Body of pancreas (tissue), 4 donors: ENCODE measurements around the gene DSP. TPM values are rescaled to one million over a fixed set of nuclear protein-coding genes. Genes with fewer than 3 reads are reported as not detected.

ENCODE experiments used
- ATAC-seq: fragments of 150-250 bp; one replicate; pipeline ENCODE4 v1.9.1; 2016
- DNase-seq, 4 donors: peaks; one replicate each; pipeline ENCODE4 v3.0.0-alpha.2; 2019
- H3K27ac ChIP-seq, 4 donors: fragments of 200-600 bp; sonication (generic); 1 replicate in 3 of 4; 2 replicates in 1 of 4; pipeline versions ENCODE4 v1.5.1 to v1.6.1; 2016 to 2019; ENCODE audit warnings: mild to moderate bottlenecking in 1 of 4, mixed read lengths in 1 of 4, moderate library complexity in 1 of 4
- H3K27me3 ChIP-seq, 2 donors: fragments of 200-600 bp; sonication (generic); one replicate each; pipeline ENCODE4 v1.6.0; 2016; ENCODE audit warnings: mild to moderate bottlenecking in 1 of 2
- H3K36me3 ChIP-seq, 2 donors: fragments of 200-600 bp; sonication (generic); replicated peaks in 1 of 2; 2 replicates each; pipeline ENCODE4 v1.5.1; 2016; ENCODE audit warnings: low read depth in 2 of 2; ENCODE audit not compliant: insufficient read depth in 1 of 2
- H3K4me1 ChIP-seq: fragments of 200-600 bp; sonication (generic); one replicate; pipeline ENCODE4 v1.6.0; 2016
- H3K4me3 ChIP-seq, 2 donors: fragments of 200-600 bp; sonication (generic); 1 replicate in 1 of 2; 2 replicates in 1 of 2; pipeline ENCODE4 v1.5.1; 2016 to 2019
- H3K9me3 ChIP-seq, 3 donors: fragments of 200-600 bp; sonication (generic); 1 replicate in 2 of 3; 2 replicates in 1 of 3; pipeline ENCODE4 v1.5.1; 2016
- CTCF ChIP-seq, 7 experiments: fragments of 450-650 bp in 4 of 7; fragments of 200-600 bp in 3 of 7; sonication (generic) in 3 of 7; IDR thresholded peaks; one replicate each; pipeline ENCODE4 v1.5.1; 2016 to 2019; ENCODE audit warnings: antibody characterized with exemption in 7 of 7
- POLR2A ChIP-seq, 3 donors: fragments of 450-650 bp; IDR thresholded peaks; one replicate each; pipeline ENCODE4 v1.6.1; 2016; ENCODE audit warnings: antibody characterized with exemption in 3 of 3, mild to moderate bottlenecking in 2 of 3
- WGBS, 2 donors: methylation state at CpG; one replicate each; pipeline ENCODE4 v1.1.5; 2017; 5-methylcytosine and 5-hydroxymethylcytosine counted together
- intact Hi-C: fragments of 100-400 bp; cut with DNase I; formaldehyde crosslinking; loops from one replicate; pipeline ENCODE4 v1.15.1; 2023
- total RNA-seq, 2 donors: library from RNA; depleted of rRNA; stranded (reverse); fragments of >200 nt; gene quantifications; one replicate each; pipeline ENCODE4 v1.1.0, GENCODE V29; 2016

Gene DSP
- total RNA-seq, 2 donors from 2014 or later, result 85.0 to 127 TPM

GRCh38 chr6:7532821-7533220 lies 8.7 kb upstream of the DSP start:
- DNase-seq (no peak), ATAC-seq (no peak)
- no peaks in the 10 kb centered on the region for H3K36me3 ChIP-seq
- H3K4me3 ChIP-seq, result no peak overlapping the region
- intact Hi-C loops, result no loop called here
- TF ChIP-seq CTCF (IDR thresholded peaks at IDR 0.05) (no peak), POLR2A (IDR thresholded peaks at IDR 0.05) (no peak)
- no peak overlapping the region for H3K27ac ChIP-seq
- no peaks in the 10 kb centered on the region for H3K27me3 ChIP-seq
- WGBS, 2 donors, result 69 to 71% methylated on average over 8 of the region's 8 CpGs
- no peaks in the 10 kb centered on the region for H3K9me3 ChIP-seq
- peaks cover 8% of the 10 kb centered on the region for H3K4me1 ChIP-seq

- Histone ChIP-seq H3K4me3 (no peak overlapping the region), H3K27ac (no peak overlapping the region), H3K4me1 (peaks cover 8% of the 10 kb centered on the region), H3K9me3 (no peaks in the 10 kb centered on the region), H3K36me3 (no peaks in the 10 kb centered on the region), H3K27me3 (no peaks in the 10 kb centered on the region)
- DNase-seq (no peak), ATAC-seq (no peak)
- TF ChIP-seq POLR2A (IDR thresholded peaks at IDR 0.05) (no peak), CTCF (IDR thresholded peaks at IDR 0.05) (no peak)
- intact Hi-C loops, result no loop called here
- WGBS, 2 donors, result 93 to 94% methylated on average over 5 of the region's 5 CpGs
Measured at GRCh38 chr6:7534192-7534591, 7.3 kb upstream of the DSP start.

GRCh38 chr6:7535498-7535897 lies 6.0 kb upstream of the DSP start:
- Histone ChIP-seq H3K4me1 (peaks cover 8% of the 10 kb centered on the region), H3K27me3 (no peaks in the 10 kb centered on the region), H3K4me3 (no peak overlapping the region), H3K9me3 (no peaks in the 10 kb centered on the region), H3K27ac (no peak overlapping the region), H3K36me3 (no peaks in the 10 kb centered on the region)
- TF ChIP-seq CTCF (IDR thresholded peaks at IDR 0.05), result no peak
- TF ChIP-seq POLR2A (IDR thresholded peaks at IDR 0.05), result no peak
- ATAC-seq, result no peak
- no peak for DNase-seq
- intact Hi-C loops, result no loop called here
- 90 to 92% methylated on average over 5 of the region's 5 CpGs for WGBS, 2 donors

- H3K4me3 ChIP-seq, result no peak overlapping the region
- no peak for DNase-seq
- no peak for TF ChIP-seq POLR2A (IDR thresholded peaks at IDR 0.05)
- TF ChIP-seq CTCF (IDR thresholded peaks at IDR 0.05), result no peak
- peaks cover 8% of the 10 kb centered on the region for H3K4me1 ChIP-seq
- 47 to 57% methylated on average over 4 of the region's 4 CpGs for WGBS, 2 donors
- H3K9me3 ChIP-seq, result no peaks in the 10 kb centered on the region
- no peaks in the 10 kb centered on the region for H3K27me3 ChIP-seq
- ATAC-seq, result no peak
- no peak overlapping the region for H3K27ac ChIP-seq
- H3K36me3 ChIP-seq, result no peaks in the 10 kb centered on the region
- intact Hi-C loops, result no loop called here
Measured at GRCh38 chr6:7537565-7538174, 3.8 kb upstream of the DSP start.

GRCh38 chr6:7538484-7538883 lies 3.0 kb upstream of the DSP start:
- intact Hi-C loops, result no loop called here
- Histone ChIP-seq H3K4me1 (peaks cover 8% of the 10 kb centered on the region), H3K9me3 (no peaks in the 10 kb centered on the region), H3K36me3 (no peaks in the 10 kb centered on the region), H3K27ac (no peak overlapping the region), H3K27me3 (no peaks in the 10 kb centered on the region), H3K4me3 (no peak overlapping the region)
- DNase-seq, result no peak
- ATAC-seq, result no peak
- TF ChIP-seq CTCF (IDR thresholded peaks at IDR 0.05) (no peak), POLR2A (IDR thresholded peaks at IDR 0.05) (no peak)
- 66 to 73% methylated on average over 5 of the region's 5 CpGs for WGBS, 2 donors
